GM06990 (cell line): ENCODE results near the gene MCM3.
A peak's percentile ranks its signal among the peaks of the same experiment; 100 is the strongest.

ENCODE experiments used
- DNase-seq: peaks from one replicate; pipeline ENCODE4 v3.0.0-alpha.2; 2011; ENCODE audit not compliant: insufficient read length; ENCODE audit errors: extremely low read depth
- H3K27me3 ChIP-seq: replicated peaks from 2 replicates; pipeline ENCODE4 v1.6.0; 2011; ENCODE audit warnings: low read length; ENCODE audit not compliant: control insufficient read depth, insufficient read depth
- H3K36me3 ChIP-seq: 2 replicates; pipeline ENCODE4 v1.5.1; 2011; ENCODE audit warnings: low read length; ENCODE audit not compliant: control insufficient read depth, insufficient read depth
- H3K4me3 ChIP-seq: replicated peaks from 2 replicates; pipeline ENCODE4 v1.5.1; 2011; ENCODE audit warnings: low read depth, mild to moderate bottlenecking, control low read depth, low read length
- TF ChIP-seq, protein P1 (sequence below): IDR thresholded peaks from 2 replicates; pipeline ENCODE4 v1.5.1; 2011; ENCODE audit warnings: low read length, control low read depth, mild to moderate bottlenecking, inconsistent platforms; ENCODE audit not compliant: insufficient read depth, poor library complexity, severe bottlenecking

Gene MCM3

DNA sequence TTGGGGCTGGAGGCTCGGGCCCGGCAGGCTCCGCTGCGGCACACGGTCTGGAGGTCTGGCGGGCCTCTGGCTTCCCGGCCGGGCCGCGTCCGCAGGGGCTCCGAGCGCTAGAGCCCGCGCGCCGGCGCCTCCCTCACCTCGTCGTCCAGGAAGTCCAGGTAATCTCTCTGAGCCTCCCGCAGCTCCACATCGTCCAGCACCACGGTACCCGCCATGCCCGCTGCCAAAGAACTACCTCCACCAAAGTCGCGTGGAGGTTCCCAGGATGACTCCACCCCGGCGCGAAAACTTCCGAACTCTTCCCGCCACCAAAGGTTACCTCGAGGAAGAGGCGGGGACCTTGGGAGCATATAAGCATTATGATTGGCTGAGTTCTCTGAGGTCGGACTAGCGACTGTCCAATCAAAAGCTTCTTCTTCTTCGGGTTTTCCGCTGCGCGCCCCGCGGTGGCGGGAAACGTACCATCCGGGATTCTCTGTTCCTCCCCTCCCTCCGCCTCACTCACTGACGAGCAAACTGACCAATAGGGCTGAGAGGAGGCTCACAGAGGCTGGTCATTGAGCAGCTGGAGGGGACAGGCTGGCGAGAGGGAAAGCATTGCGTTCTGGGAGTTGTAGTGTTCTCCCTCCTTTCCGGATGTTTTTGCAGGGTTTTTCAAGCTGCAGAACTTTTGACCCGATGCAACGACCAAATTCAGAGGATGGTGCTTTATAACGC is at the start of gene MCM3:
MCM3 (minus strand) TSS at position 283 of the 717 bp plus-strand sequence; CDS start at position 215, 68 bp downstream.
- TF ChIP-seq, protein P1, sequence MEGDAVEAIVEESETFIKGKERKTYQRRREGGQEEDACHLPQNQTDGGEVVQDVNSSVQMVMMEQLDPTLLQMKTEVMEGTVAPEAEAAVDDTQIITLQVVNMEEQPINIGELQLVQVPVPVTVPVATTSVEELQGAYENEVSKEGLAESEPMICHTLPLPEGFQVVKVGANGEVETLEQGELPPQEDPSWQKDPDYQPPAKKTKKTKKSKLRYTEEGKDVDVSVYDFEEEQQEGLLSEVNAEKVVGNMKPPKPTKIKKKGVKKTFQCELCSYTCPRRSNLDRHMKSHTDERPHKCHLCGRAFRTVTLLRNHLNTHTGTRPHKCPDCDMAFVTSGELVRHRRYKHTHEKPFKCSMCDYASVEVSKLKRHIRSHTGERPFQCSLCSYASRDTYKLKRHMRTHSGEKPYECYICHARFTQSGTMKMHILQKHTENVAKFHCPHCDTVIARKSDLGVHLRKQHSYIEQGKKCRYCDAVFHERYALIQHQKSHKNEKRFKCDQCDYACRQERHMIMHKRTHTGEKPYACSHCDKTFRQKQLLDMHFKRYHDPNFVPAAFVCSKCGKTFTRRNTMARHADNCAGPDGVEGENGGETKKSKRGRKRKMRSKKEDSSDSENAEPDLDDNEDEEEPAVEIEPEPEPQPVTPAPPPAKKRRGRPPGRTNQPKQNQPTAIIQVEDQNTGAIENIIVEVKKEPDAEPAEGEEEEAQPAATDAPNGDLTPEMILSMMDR: no peak
- H3K27me3 ChIP-seq: no peaks in the 10 kb centered on the region
- H3K4me3 ChIP-seq: peak within 1 kb of the TSS; percentile 73
- peak; percentile 99 for DNase-seq
- H3K36me3 ChIP-seq: peaks cover 1% of the 10 kb centered on the region; the same call in 1 of the 2 replicates

DNA sequence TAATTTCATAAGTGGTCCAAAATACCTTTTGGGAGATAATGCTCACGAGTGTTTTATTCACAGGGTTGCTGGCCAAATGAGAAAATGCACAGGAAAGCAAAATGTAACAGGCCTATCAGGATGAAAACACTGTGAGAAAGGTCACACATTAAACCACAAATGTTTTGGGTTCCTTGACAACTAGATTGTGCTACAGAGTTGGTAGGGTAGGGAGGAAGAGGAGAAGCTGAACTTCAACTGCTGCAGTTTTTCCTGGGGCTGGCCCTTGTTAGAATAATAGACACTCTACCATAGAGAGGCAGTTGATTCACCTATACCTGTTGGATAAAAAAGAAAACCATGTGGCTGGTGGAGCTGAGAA is 49.3 kb upstream of the MCM3 start:
- H3K36me3 ChIP-seq: no peaks in the 10 kb centered on the region
- DNase-seq: no peak
- H3K4me3 ChIP-seq: no peak overlapping the region
- no peaks in the 10 kb centered on the region for H3K27me3 ChIP-seq
- TF ChIP-seq, protein P1: no peak

DNA sequence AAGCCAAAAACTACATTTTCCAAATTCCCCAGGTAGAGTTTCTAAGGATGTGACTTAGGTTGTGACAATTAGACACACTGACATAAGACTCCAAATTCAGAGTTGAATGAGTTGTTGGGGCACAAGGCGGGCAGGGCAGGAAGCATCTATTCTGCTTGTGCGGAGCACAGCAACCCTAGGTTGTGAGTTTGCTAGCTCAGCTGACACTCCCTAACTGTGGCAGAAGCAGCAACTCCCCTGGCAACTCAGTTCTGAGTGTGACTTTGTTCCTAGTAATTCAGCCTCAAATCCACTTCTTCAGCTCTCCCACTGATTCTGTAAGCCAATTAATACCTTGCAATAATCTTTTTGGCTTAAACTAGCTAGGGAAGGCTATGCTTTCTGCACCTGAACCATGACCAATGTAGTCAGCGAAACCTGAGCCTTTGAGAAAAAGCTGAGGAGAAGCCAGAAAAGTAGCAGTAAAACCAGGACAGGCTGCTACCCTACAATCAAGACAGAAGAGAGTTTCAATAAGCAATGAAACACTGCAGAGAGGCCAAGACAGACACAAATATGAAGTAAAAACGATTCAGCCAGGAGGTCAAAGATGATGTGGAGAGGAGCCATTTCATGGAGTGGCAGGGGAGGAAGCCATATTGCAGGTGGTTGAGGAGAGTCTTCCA is 47.4 kb upstream of the MCM3 start:
- no peaks in the 10 kb centered on the region for H3K36me3 ChIP-seq
- no peaks in the 10 kb centered on the region for H3K27me3 ChIP-seq
- no peak for DNase-seq
- no peak overlapping the region for H3K4me3 ChIP-seq
- TF ChIP-seq, protein P1: no peak

DNA sequence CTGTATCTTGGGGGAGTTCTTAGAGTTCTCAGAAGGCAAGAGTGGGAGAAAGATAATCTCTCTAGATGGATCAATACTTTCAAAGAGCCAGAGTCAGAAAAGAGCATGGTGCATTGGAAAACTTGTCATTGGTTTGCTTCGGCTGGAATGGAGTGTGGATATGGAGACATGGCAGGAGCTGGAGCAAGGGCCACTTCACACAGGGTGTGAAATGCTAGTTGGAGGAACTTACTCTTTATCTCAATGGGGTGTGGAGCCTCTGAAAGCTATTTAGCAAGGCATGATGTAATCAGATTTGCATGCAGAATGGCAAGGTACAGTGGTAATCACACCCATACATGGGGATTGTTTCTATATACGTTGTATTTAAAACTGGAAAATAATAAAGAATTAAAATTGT is 45.9 kb upstream of the MCM3 start:
- TF ChIP-seq, protein P1: no peak
- Histone ChIP-seq H3K27me3 (no peaks in the 10 kb centered on the region; the same call in 1 of the 2 replicates), H3K4me3 (no peak overlapping the region), H3K36me3 (no peaks in the 10 kb centered on the region)
- no peak for DNase-seq

DNA sequence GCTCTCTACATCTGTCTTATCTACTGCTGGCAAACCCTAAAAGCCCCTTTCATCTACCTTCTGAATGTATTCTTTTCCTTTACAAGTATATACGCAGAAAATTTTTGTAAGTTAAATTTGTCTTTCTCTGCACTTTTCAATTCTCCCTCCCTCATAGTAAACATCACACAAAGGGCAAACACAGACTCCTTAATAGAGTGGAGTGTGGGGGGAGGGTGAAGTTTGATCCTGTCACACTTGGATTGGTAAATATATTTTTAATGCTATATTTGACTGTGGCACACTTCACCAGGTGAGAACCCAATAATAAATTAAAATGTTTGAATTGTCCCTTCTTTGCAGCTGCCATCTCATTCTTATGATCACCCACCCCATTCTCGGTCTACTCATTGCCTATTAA is 44.2 kb upstream of the MCM3 start:
- Histone ChIP-seq H3K36me3 (no peaks in the 10 kb centered on the region), H3K27me3 (no peaks in the 10 kb centered on the region; the same call in 1 of the 2 replicates), H3K4me3 (no peak overlapping the region)
- DNase-seq: no peak
- TF ChIP-seq, protein P1: no peak
